OCI-M2 (cell line): Measurements from ENCODE around the gene ATG16L2.
"Not testable (repeated sequence)": the region's sequence is repeated elsewhere in the genome, so short reads cannot be mapped to it uniquely, and the experiment has no call there.

ENCODE experiments used
- DNase-seq: peaks from one replicate; lab custom pipeline; 2025; ENCODE audit not compliant: unreplicated experiment; lab: John Stamatoyannopoulos, UW

The ATG16L2 gene

GRCh38 chr11:72802822-72803221 lies 11.4 kb upstream of the ATG16L2 start:
- no peak for DNase-seq

GRCh38 chr11:72805216-72805615 lies 9.0 kb upstream of the ATG16L2 start:
- no peak for DNase-seq

GRCh38 chr11:72806378-72806777 lies 7.8 kb upstream of the ATG16L2 start:
- not testable (repeated sequence) for DNase-seq

GRCh38 chr11:72807021-72807693 lies 7.1 kb upstream of the ATG16L2 start:
- DNase-seq, result no peak

GRCh38 chr11:72807792-72808191 lies 6.4 kb upstream of the ATG16L2 start:
- no peak for DNase-seq

- DNase-seq, result no peak
Measured at GRCh38 chr11:72808331-72808798, 5.8 kb upstream of the ATG16L2 start.

- DNase-seq, result not testable (repeated sequence)
Measured at GRCh38 chr11:72811686-72812085, 2.5 kb upstream of the ATG16L2 start.

- DNase-seq, result no peak
Measured at GRCh38 chr11:72812604-72812966, 1.6 kb upstream of the ATG16L2 start.

- no peak for DNase-seq
Measured at GRCh38 chr11:72812967-72813739, 1.1 kb upstream of the ATG16L2 start.

GRCh38 chr11:72813740-72814285 lies 398 bp upstream of the ATG16L2 start:
- no peak for DNase-seq

GRCh38 chr11:72815110-72815618 lies 953 bp downstream of the ATG16L2 start:
- no peak for DNase-seq

GRCh38 chr11:72816404-72816990 lies 2.3 kb downstream of the ATG16L2 start:
- no peak for DNase-seq

GRCh38 chr11:72817966-72818365 lies 3.8 kb downstream of the ATG16L2 start:
- no peak for DNase-seq

- DNase-seq, result no peak
Measured at GRCh38 chr11:72818971-72819370, 4.8 kb downstream of the ATG16L2 start.

- no peak for DNase-seq
Measured at GRCh38 chr11:72820439-72821139, 6.4 kb downstream of the ATG16L2 start.

- DNase-seq, result no peak
Measured at GRCh38 chr11:72821221-72821919, 7.2 kb downstream of the ATG16L2 start.

GRCh38 chr11:72821920-72822799 lies 7.9 kb downstream of the ATG16L2 start:
- no peak for DNase-seq

GRCh38 chr11:72823105-72823804 lies 9.0 kb downstream of the ATG16L2 start:
- DNase-seq, result no peak

GRCh38 chr11:72824020-72824419 lies 9.8 kb downstream of the ATG16L2 start:
- DNase-seq, result no peak
